Transverse colon (tissue), 4 donors: ENCODE measurements around the gene SLK. TPM values are rescaled to one million over a fixed set of nuclear protein-coding genes. Genes with fewer than 3 reads are reported as not detected.

Experiments used
- DNase-seq: peaks from one replicate; pipeline ENCODE4 v3.0.0-alpha.2; 2019
- H3K27ac ChIP-seq, 4 donors: fragments of 200-600 bp; sonication (generic); 2 replicates each; pipeline ENCODE4 v1.5.1; 2016 to 2018; ENCODE audit warnings: inconsistent platforms in 4 of 4
- H3K27me3 ChIP-seq: fragments of 200-600 bp; sonication (generic); 2 replicates; pipeline ENCODE4 v1.5.1; 2017; ENCODE audit warnings: inconsistent platforms
- H3K36me3 ChIP-seq, 4 donors: fragments of 200-600 bp; sonication (generic); 2 replicates each; pipeline ENCODE4 v1.5.1; 2017 to 2019; ENCODE audit warnings: inconsistent platforms in 4 of 4
- H3K4me1 ChIP-seq, 4 donors: fragments of 200-600 bp; sonication (generic); 2 replicates each; pipeline ENCODE4 v1.5.1; 2017 to 2020; ENCODE audit warnings: inconsistent platforms in 4 of 4
- H3K4me3 ChIP-seq, 4 donors: fragments of 200-600 bp; sonication (generic); 1 replicate in 1 of 4; 2 replicates in 3 of 4; pipeline versions ENCODE4 v1.5.1 to v1.6.1; 2017 to 2019; ENCODE audit warnings: inconsistent platforms in 4 of 4
- H3K9me3 ChIP-seq, 2 donors: fragments of 200-600 bp; sonication (generic); 2 replicates each; pipeline ENCODE4 v1.5.1; 2017 to 2019; ENCODE audit warnings: inconsistent platforms in 2 of 2
- EP300 ChIP-seq: sonication (generic); formaldehyde crosslinking; IDR thresholded peaks from one replicate; pipeline ENCODE4 v1.6.1; 2017; ENCODE audit warnings: antibody characterized with exemption, low read depth
- POLR2A ChIP-seq: fragments of 450-650 bp; IDR thresholded peaks from one replicate; pipeline ENCODE4 v1.6.1; 2016; ENCODE audit warnings: antibody characterized with exemption, mild to moderate bottlenecking, moderate library complexity
- POLR2AphosphoS5 ChIP-seq, 3 donors: sonication (generic); formaldehyde crosslinking; IDR thresholded peaks; one replicate each; pipeline ENCODE4 v1.6.1; 2016; ENCODE audit warnings: antibody characterized with exemption in 3 of 3
- WGBS, 2 donors: methylation state at CpG; one replicate each; pipeline ENCODE4 v1.1.5; 2018; ENCODE audit warnings: low coverage in 1 of 2; 5-methylcytosine and 5-hydroxymethylcytosine counted together
- in situ Hi-C, 4 donors: fragments of 200-750 bp; cut with MboI; loops; one replicate each; pipeline versions ENCODE4 v1.15.0 to v1.15.1; 2017; ENCODE audit warnings: low sequenced_read_pairs in 3 of 4, low pct_ligation_motif_present in 1 of 4, low pct_unique_long_range_greater_than_20kb in 1 of 4
- intact Hi-C: fragments of 100-400 bp; cut with DNase I; formaldehyde crosslinking; loops from one replicate; pipeline ENCODE4 v1.15.1; 2023; ENCODE audit warnings: low total_unique reads
- total RNA-seq, 4 donors: library from RNA; depleted of rRNA; stranded (reverse); fragments of >200 nt; gene quantifications; one replicate each; pipeline ENCODE4 v1.1.0, GENCODE V29; 2016
- TF ChIP-seq, protein P1 (sequence below), 5 experiments: fragments of 200-600 bp in 3 of 5; fragments of 450-650 bp in 2 of 5; sonication (generic) in 3 of 5; IDR thresholded peaks; 1 replicate in 2 of 5; 2 replicates in 3 of 5; pipeline ENCODE4 v1.5.1; 2016 to 2017; ENCODE audit warnings: antibody characterized with exemption in 5 of 5, inconsistent platforms in 3 of 5, mild to moderate bottlenecking in 2 of 5, moderate library complexity in 1 of 5

SLK gene
- total RNA-seq, 4 donors from 2014 or later, result 33.2 to 76.4 (median 55.7) TPM

DNA sequence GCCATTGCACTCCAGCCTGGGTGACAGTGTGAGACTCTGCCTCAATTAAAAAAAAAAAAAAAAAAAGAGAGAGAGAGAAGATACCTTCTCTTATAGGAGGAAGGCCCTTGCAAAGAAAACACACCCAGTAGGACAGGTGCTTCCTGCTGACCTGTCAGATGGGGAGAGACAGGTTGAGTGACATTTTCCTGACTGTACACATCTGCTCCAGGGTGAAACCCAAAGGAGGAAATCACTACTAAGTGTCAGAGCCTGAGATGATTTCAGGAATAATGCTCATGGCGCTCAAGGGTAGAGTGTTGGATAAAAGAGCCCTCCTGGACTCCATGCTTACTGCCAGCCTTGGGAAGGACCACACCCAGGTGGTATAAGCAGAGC lies 47.3 kb upstream of the SLK start:
- Histone ChIP-seq H3K27ac (no peak overlapping the region), H3K27me3 (no peaks in the 10 kb centered on the region), H3K9me3 (no peaks in the 10 kb centered on the region), H3K4me1 (peaks cover 9 to 63% (median 37%) of the 10 kb centered on the region in 4 donors), H3K4me3 (no peak overlapping the region), H3K36me3 (no peaks in the 10 kb centered on the region)
- no peak for DNase-seq
- TF ChIP-seq POLR2AphosphoS5 (IDR thresholded peaks at IDR 0.05), result no peak
- TF ChIP-seq, protein P1, sequence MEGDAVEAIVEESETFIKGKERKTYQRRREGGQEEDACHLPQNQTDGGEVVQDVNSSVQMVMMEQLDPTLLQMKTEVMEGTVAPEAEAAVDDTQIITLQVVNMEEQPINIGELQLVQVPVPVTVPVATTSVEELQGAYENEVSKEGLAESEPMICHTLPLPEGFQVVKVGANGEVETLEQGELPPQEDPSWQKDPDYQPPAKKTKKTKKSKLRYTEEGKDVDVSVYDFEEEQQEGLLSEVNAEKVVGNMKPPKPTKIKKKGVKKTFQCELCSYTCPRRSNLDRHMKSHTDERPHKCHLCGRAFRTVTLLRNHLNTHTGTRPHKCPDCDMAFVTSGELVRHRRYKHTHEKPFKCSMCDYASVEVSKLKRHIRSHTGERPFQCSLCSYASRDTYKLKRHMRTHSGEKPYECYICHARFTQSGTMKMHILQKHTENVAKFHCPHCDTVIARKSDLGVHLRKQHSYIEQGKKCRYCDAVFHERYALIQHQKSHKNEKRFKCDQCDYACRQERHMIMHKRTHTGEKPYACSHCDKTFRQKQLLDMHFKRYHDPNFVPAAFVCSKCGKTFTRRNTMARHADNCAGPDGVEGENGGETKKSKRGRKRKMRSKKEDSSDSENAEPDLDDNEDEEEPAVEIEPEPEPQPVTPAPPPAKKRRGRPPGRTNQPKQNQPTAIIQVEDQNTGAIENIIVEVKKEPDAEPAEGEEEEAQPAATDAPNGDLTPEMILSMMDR (IDR thresholded peaks at IDR 0.05), result no peak
- no peak for TF ChIP-seq EP300
- no peak for TF ChIP-seq POLR2A
- intact Hi-C loops (loop anchor here (2.0 kb wide), 1 partner anchor 47 kb away; the partner anchor contains the start of gene SLK), in situ Hi-C loops (loop anchor here in 1 of 4 donors (10.0 kb wide), 2 partner anchors 45 to 205 kb away; partner anchors contain the start of genes SFR1 and SLK)
- WGBS, 2 donors, result 93 to 100% methylated on average over 1 of the region's 1 CpG

DNA sequence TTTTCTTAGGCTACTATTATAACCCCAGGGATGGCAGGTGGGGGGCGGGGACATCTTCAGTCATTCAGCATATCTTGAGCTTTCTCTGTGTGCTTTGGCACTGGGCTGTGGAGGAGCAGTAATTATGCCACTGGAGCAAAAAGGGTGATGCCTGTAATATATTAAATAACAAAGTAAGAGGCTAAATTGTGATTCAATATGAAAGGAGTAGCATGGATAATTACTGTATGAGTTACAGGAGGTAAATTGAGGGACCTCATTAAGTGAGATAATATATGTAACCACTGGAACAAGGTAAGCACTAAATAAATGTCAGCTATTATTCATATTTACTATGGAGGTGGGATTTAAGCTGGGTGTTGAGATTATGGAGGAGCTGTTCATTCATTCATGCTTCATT lies 45.7 kb upstream of the SLK start:
- H3K4me3 ChIP-seq, result no peak overlapping the region
- TF ChIP-seq EP300, result no peak
- TF ChIP-seq, protein P1 (IDR thresholded peaks at IDR 0.05), result no peak
- TF ChIP-seq POLR2A, result no peak
- no peak for TF ChIP-seq POLR2AphosphoS5 (IDR thresholded peaks at IDR 0.05)
- WGBS, 2 donors, result 73% methylated on average over 1 of the region's 1 CpG; no CpG with 5 or more reads in 1 of the 2 donors
- no peaks in the 10 kb centered on the region for H3K27me3 ChIP-seq
- H3K4me1 ChIP-seq, result peaks cover 9 to 53% (median 30%) of the 10 kb centered on the region in 4 donors
- H3K36me3 ChIP-seq, result no peaks in the 10 kb centered on the region
- H3K27ac ChIP-seq, result peak overlapping the region in 2 of 4 donors; percentile 34 to 36
- H3K9me3 ChIP-seq, result no peaks in the 10 kb centered on the region
- in situ Hi-C loops, result no loop called here
- no peak for DNase-seq
- intact Hi-C loops, result no loop called here

- intact Hi-C loops, result no loop called here
- no peaks in the 10 kb centered on the region for H3K36me3 ChIP-seq
- H3K27ac ChIP-seq, result peak overlapping the region in 2 of 4 donors; percentile 34 to 36
- no peaks in the 10 kb centered on the region for H3K9me3 ChIP-seq
- H3K4me1 ChIP-seq, result peaks cover 7 to 51% (median 27%) of the 10 kb centered on the region in 4 donors
- no peak overlapping the region for H3K4me3 ChIP-seq
- TF ChIP-seq EP300 (no peak), POLR2AphosphoS5 (IDR thresholded peaks at IDR 0.05) (no peak), POLR2A (peak; percentile 13)
- TF ChIP-seq, protein P1 (IDR thresholded peaks at IDR 0.05), result peak in 2 of 5 experiments; percentile 10 to 28
- 33 to 37% methylated on average over 7 of the region's 7 CpGs for WGBS, 2 donors
- DNase-seq, result peak; percentile 40
- H3K27me3 ChIP-seq, result no peaks in the 10 kb centered on the region
- in situ Hi-C loops, result no loop called here
Measured at GRCh38 chr10:103921750-103922195, 45.2 kb upstream of the SLK start.

GRCh38 chr10:103922659-103923058 lies 44.3 kb upstream of the SLK start:
- 93% methylated on average over 2 of the region's 2 CpGs; no CpG with 5 or more reads in 1 of the 2 donors for whole genome bisulfite sequencing, 2 donors
- no peak for TF ChIP-seq POLR2AphosphoS5 (IDR thresholded peaks at IDR 0.05)
- Histone ChIP-seq H3K9me3 (no peaks in the 10 kb centered on the region), H3K4me1 (peaks cover 6 to 48% (median 21%) of the 10 kb centered on the region in 4 donors), H3K4me3 (no peak overlapping the region), H3K27ac (peak overlapping the region in 1 of 4 donors; percentile 36), H3K27me3 (no peaks in the 10 kb centered on the region), H3K36me3 (no peaks in the 10 kb centered on the region)
- in situ Hi-C loops (no loop called here), intact Hi-C loops (no loop called here)
- no peak for DNase-seq

- Histone ChIP-seq H3K4me1 (peaks cover 6 to 46% (median 20%) of the 10 kb centered on the region in 4 donors), H3K4me3 (no peak overlapping the region), H3K27ac (peak overlapping the region; percentile 36 to 54 (median 48)), H3K27me3 (no peaks in the 10 kb centered on the region), H3K36me3 (no peaks in the 10 kb centered on the region), H3K9me3 (no peaks in the 10 kb centered on the region)
- no peak for TF ChIP-seq EP300
- TF ChIP-seq, protein P1 (IDR thresholded peaks at IDR 0.05), result no peak
- TF ChIP-seq POLR2AphosphoS5 (IDR thresholded peaks at IDR 0.05), result no peak
- TF ChIP-seq POLR2A, result no peak
- in situ Hi-C loops (no loop called here), intact Hi-C loops (no loop called here)
- WGBS, 2 donors, result 41 to 50% methylated on average over 2 to 3 of the region's 3 CpGs
- DNase-seq, result no peak
Measured at GRCh38 chr10:103923502-103923901, 43.4 kb upstream of the SLK start.
